Stimulated activated CD4-positive, alpha-beta T cell treated with anti-CD3 and anti-CD28 coated beads, TNF-alpha, amount 100 ng/mL, for 1 hour (primary cell): ENCODE data around the gene EIF1B.

Source experiments
- DNase-seq, 3 donors: peaks; one replicate each; pipeline ENCODE4 v3.0.0-alpha.2; 2020; ENCODE audit warnings: low read depth in 3 of 3, low spot score in 1 of 3

EIF1B gene

DNA sequence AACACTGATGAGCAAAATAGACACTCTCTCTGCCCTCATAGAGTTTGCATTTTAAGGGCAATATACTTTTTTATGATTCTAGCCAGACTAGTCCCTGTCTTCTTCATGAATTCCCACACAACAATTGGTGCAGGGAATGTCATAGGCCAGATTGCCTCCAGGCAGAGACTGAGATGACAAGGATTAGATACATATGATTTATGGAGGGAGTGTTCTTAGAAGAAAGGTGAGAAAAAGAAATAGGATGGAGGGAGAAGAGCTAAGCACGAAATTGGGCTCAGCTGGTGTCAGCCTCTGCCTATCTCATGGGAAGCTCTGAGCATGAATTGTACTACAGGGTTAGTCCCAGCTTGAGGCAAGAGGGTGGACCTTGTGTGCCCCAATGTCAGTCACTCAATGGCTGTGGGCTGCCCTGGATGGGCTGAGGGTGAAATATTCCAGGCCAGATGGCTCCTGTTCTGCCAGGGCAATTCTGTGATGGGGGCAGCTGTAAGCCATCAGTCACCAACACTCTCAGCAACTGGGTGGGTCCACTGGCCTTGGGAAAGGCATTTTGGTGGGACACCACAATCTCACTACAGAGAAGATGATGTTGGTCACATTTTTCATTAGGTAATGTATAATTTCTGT lies 31.1 kb downstream of the EIF1B start:
- no peak for DNase-seq

DNA sequence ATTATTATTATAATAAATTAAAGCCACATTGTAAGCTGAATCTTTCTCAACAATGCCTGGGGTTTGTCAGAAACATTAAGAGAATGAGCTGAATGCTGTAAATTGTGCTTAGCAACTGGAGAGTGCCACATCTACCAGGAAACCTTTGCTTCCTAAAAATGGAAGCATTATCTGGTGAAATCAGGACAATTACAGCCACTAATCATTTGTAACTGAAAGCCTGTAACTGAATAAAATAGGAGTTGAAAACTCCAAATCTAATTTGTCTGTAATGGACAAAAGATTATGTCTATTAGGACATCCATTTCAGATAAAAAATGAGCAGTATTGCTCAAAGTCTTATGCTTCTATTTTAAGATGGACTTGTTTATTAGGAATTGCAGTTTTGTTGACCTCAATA lies 32.2 kb downstream of the EIF1B start:
- DNase-seq, result no peak

DNA sequence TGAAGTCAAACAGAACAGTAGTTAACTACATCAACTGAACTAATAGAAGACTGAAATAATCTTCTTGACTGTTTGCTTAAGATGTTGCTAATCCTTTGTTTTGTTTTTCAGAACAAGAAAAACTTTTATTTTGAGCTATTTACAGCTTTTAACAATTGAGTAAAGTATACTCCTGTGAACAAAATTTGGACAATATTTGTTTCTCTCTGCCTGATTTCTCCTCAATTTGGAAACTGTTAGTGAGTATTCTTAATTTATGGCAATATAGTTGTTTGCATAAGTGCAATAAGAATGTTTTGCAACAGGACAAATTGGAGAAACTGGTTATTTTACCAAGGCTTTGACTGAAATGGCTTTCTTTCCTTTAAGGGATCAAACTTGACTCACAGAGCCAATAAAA lies 41.0 kb downstream of the EIF1B start:
- no peak for DNase-seq

- no peak for DNase-seq
Observed at GRCh38 chr3:40355410-40355809, 45.9 kb downstream of the EIF1B start.

GRCh38 chr3:40358454-40358853 lies 48.9 kb downstream of the EIF1B start:
- no peak for DNase-seq
